Adipose tissue (tissue), 3 donors: ENCODE results near the gene SLC22A23. TPM values are rescaled to one million over a fixed set of nuclear protein-coding genes. Genes with fewer than 3 reads are reported as not detected.
"Not testable (repeated sequence)": the region's sequence is repeated elsewhere in the genome, so short reads cannot be mapped to it uniquely, and the experiment has no call there.

Experiments
- H3K27ac ChIP-seq: one replicate; pipeline ENCODE4 v1.5.1; 2013; ENCODE audit warnings: low read depth, low read length
- WGBS, 3 donors: extraction: QIAGEN DNeasy Blood & Tissue Kit; methylation state at CpG; one replicate each; pipeline ENCODE4 v1.1.7; 2013; 5-methylcytosine and 5-hydroxymethylcytosine counted together
- polyA plus RNA-seq, 3 donors: library from polyadenylated mRNA; stranded (reverse); fragments of 200-250 nt; gene quantifications; one replicate each; pipeline ENCODE4 v1.2.3, GENCODE V29; 2013
- donor health status: healthy with polysubstance abuse.
- donor health status: Bipolar disorder and iron deficiency.
- donor health status: healthy.

Gene SLC22A23
- polyA plus RNA-seq, 3 donors = 4.9 to 11.3 (median 7.2) TPM

- 27 to 54% (median 50%) methylated on average over 3 of the region's 3 CpGs for WGBS, 3 donors
- no peak overlapping the region for H3K27ac ChIP-seq
Measured at GRCh38 chr6:3398165-3398562, 58.7 kb downstream of the SLC22A23 start.

GRCh38 chr6:3397229-3398164 is 59.4 kb downstream of the SLC22A23 start:
- H3K27ac ChIP-seq = no peak overlapping the region
- WGBS, 3 donors = 72 to 80% (median 76%) methylated on average over 7 of the region's 7 CpGs

- no peak overlapping the region for H3K27ac ChIP-seq
- whole genome bisulfite sequencing, 3 donors = 95 to 98% (median 96%) methylated on average over 19 of the region's 19 CpGs
Measured at GRCh38 chr6:3396503-3397180, 60.2 kb downstream of the SLC22A23 start.

GRCh38 chr6:3394671-3395070 is 62.2 kb downstream of the SLC22A23 start:
- no peak overlapping the region for H3K27ac ChIP-seq
- WGBS, 3 donors = 87 to 94% (median 88%) methylated on average over 7 of the region's 7 CpGs

- 42 to 92% (median 92%) methylated on average over 8 of the region's 8 CpGs for WGBS, 3 donors
- H3K27ac ChIP-seq = no peak overlapping the region
Measured at GRCh38 chr6:3393836-3394202, 63.0 kb downstream of the SLC22A23 start.

GRCh38 chr6:3392930-3393835 is 63.7 kb downstream of the SLC22A23 start:
- 61 to 88% (median 86%) methylated on average over 13 of the region's 13 CpGs for WGBS, 3 donors
- no peak overlapping the region for H3K27ac ChIP-seq

- 95 to 98% (median 95%) methylated on average over 3 of the region's 3 CpGs for WGBS, 3 donors
- no peak overlapping the region for H3K27ac ChIP-seq
Measured at GRCh38 chr6:3391902-3392458, 64.9 kb downstream of the SLC22A23 start.

GRCh38 chr6:3390698-3391097 is 66.2 kb downstream of the SLC22A23 start:
- H3K27ac ChIP-seq = no peak overlapping the region
- WGBS, 3 donors = 74 to 89% (median 75%) methylated on average over 5 of the region's 5 CpGs

GRCh38 chr6:3389390-3390167 is 67.3 kb downstream of the SLC22A23 start:
- WGBS, 3 donors = 69 to 85% (median 71%) methylated on average over 15 of the region's 15 CpGs
- no peak overlapping the region for H3K27ac ChIP-seq

- no peak overlapping the region for H3K27ac ChIP-seq
- WGBS, 3 donors = 87 to 94% (median 92%) methylated on average over 7 to 9 of the region's 9 CpGs
Measured at GRCh38 chr6:3388786-3389185, 68.1 kb downstream of the SLC22A23 start.

GRCh38 chr6:3386374-3386857 is 70.4 kb downstream of the SLC22A23 start:
- no peak overlapping the region for H3K27ac ChIP-seq
- WGBS, 3 donors = 73 to 86% (median 85%) methylated on average over 11 of the region's 11 CpGs

GRCh38 chr6:3385660-3386151 is 71.1 kb downstream of the SLC22A23 start:
- no peak overlapping the region for H3K27ac ChIP-seq
- 62 to 82% (median 63%) methylated on average over 6 of the region's 6 CpGs for WGBS, 3 donors

GRCh38 chr6:3385181-3385580 is 71.7 kb downstream of the SLC22A23 start:
- not testable (repeated sequence) for H3K27ac ChIP-seq
- WGBS, 3 donors = 89 to 94% (median 90%) methylated on average over 4 of the region's 4 CpGs

- 72 to 88% (median 86%) methylated on average over 9 of the region's 9 CpGs for WGBS, 3 donors
Measured at GRCh38 chr6:3384241-3385143, 72.4 kb downstream of the SLC22A23 start.

GRCh38 chr6:3383525-3383924 is 73.3 kb downstream of the SLC22A23 start:
- 41 to 70% (median 56%) methylated on average over 8 of the region's 8 CpGs for WGBS, 3 donors
- H3K27ac ChIP-seq = no peak overlapping the region

More at GRCh38 chr6:3384241-3385143, 72.4 kb downstream of the SLC22A23 start:
- H3K27ac ChIP-seq = no peak overlapping the region
